A673 (cell line): Measurements from ENCODE around the gene INHBE. TPM values are rescaled to one million over a fixed set of nuclear protein-coding genes. Genes with fewer than 3 reads are reported as not detected.

ENCODE experiments used
- BruUV-seq: library from RNA; stranded (reverse); fragments of 400-500 nt; replicated peaks from 2 replicates; lab custom pipeline; 2021; lab: Mats Ljungman, UMichigan
- CTCF ChIA-PET: fragments of 300-600 bp; sonication (Branson Sonifier 250); formaldehyde crosslinking; loops from one replicate; lab custom pipeline; 2022; ENCODE audit warnings: antibody characterized with exemption; lab: Charles Lee
- POLR2A ChIA-PET: fragments of 300-600 bp; sonication (Branson Sonifier 250); formaldehyde crosslinking; loops from one replicate; lab custom pipeline; 2022; ENCODE audit warnings: antibody characterized with exemption; ENCODE audit not compliant: low non-redundant PET; lab: Charles Lee
- DNase-seq: peaks from one replicate; pipeline ENCODE4 v3.0.0-alpha.2; 2015; ENCODE audit warnings: low spot score
- H3K27ac ChIP-seq: fragments of 200-600 bp; sonication (generic); 2 replicates; pipeline ENCODE4 v1.5.1; 2016; ENCODE audit warnings: mixed run types, low read depth, mild to moderate bottlenecking, mixed read lengths, antibody characterized with exemption, low read length; ENCODE audit not compliant: poor library complexity, severe bottlenecking
- H3K27me3 ChIP-seq: fragments of 200-600 bp; sonication (generic); replicated peaks from 2 replicates; pipeline ENCODE4 v1.6.1; 2017; ENCODE audit warnings: mixed run types, low read depth, mild to moderate bottlenecking, mixed read lengths, antibody characterized with exemption, low read length; ENCODE audit not compliant: insufficient read depth, poor library complexity
- H3K36me3 ChIP-seq: fragments of 200-600 bp; sonication (generic); 2 replicates; pipeline ENCODE4 v1.6.1; 2016; ENCODE audit warnings: mixed run types, mild to moderate bottlenecking, mixed read lengths, antibody characterized with exemption, low read length; ENCODE audit not compliant: insufficient read depth, poor library complexity, severe bottlenecking
- H3K4me1 ChIP-seq: fragments of 200-600 bp; sonication (generic); 2 replicates; pipeline ENCODE4 v1.6.1; 2017; ENCODE audit warnings: mixed run types, mild to moderate bottlenecking, mixed read lengths, antibody characterized with exemption, low read length; ENCODE audit not compliant: insufficient read depth, poor library complexity, severe bottlenecking
- H3K4me3 ChIP-seq: fragments of 200-600 bp; sonication (generic); 2 replicates; pipeline ENCODE4 v1.5.1; 2016; ENCODE audit warnings: low read depth, mixed run types, mild to moderate bottlenecking, mixed read lengths, low read length; ENCODE audit not compliant: poor library complexity, severe bottlenecking
- H3K9me3 ChIP-seq: fragments of 200-600 bp; sonication (generic); 2 replicates; pipeline ENCODE4 v1.6.1; 2016; ENCODE audit warnings: mixed run types, low read depth, mild to moderate bottlenecking, mixed read lengths, antibody characterized with exemption, low read length; ENCODE audit not compliant: poor library complexity, severe bottlenecking
- EZH2 ChIP-seq: fragments of 200-600 bp; sonication (generic); IDR thresholded peaks from 2 replicates; pipeline ENCODE4 v1.6.1; 2017; ENCODE audit warnings: borderline replicate concordance, low read depth, mild to moderate bottlenecking, mixed read lengths, antibody characterized with exemption, low read length; ENCODE audit not compliant: poor library complexity, severe bottlenecking
- intact Hi-C: fragments of 100-400 bp; cut with micrococcal nuclease; formaldehyde crosslinking; loops from one replicate; pipeline ENCODE4 v1.10.0; 2022; ENCODE audit not compliant: unreplicated experiment
- total RNA-seq: library from RNA; stranded (reverse); gene quantifications from 2 replicates; pipeline ENCODE4 v1.2.3, GENCODE V29; 2021
- TF ChIP-seq, protein P1 (sequence below): fragments of 300-800, 200-600 bp; sonication (generic); conservative IDR thresholded peaks from 2 replicates; pipeline ENCODE4 v1.5.1; 2017; ENCODE audit warnings: low read depth, mild to moderate bottlenecking, antibody characterized with exemption, low read length, moderate library complexity, mixed read lengths

INHBE gene
- total RNA-seq, 1 experiment from 2014 or later, result 0.62 TPM

DNA sequence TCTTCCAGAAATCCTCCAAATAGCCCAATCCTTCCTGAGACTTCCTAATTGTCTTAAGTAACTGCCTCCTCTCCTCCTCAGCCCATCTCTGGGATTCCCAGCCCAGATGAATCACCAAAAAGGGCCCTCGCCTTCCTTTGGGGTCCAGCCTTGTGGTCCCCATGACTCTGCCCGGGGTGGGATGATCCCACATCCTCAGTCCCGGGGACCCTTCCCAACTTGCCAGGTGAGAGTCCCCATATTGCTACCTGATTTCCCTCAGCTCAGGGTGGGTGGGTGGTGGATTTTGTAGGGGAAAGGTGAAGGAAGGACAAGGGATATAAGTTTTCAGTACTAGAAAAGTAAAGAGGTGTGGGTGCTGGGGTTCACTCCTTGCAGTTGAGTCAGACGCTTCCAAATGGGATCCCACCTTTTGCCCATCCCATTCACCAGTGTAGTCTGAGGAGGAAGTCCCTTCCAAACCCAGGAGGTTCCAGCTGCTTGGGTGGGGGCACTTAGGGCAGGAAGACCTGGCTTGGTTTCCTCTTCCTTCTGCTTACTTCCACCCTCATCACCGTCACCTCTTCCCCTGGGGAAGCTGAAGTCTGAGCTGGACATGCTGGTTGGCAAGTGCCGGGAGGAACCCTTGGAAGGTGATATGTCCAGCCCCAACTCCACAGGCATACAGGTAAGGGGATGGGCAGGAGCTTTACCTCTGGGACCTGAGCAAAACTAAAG, 10.1 kb downstream of the INHBE start:
- POLR2A ChIA-PET, result no interaction called here
- BruUV-seq, result no TSS peak
- DNase-seq, result no peak
- Histone ChIP-seq H3K4me3 (no peak overlapping the region), H3K27me3 (no peaks in the 10 kb centered on the region), H3K4me1 (peaks cover 13% of the 10 kb centered on the region), H3K36me3 (no peaks in the 10 kb centered on the region), H3K9me3 (no peaks in the 10 kb centered on the region), H3K27ac (no peak overlapping the region)
- intact Hi-C loops, result no loop called here
- TF ChIP-seq EZH2, result no peak
- TF ChIP-seq, protein P1, sequence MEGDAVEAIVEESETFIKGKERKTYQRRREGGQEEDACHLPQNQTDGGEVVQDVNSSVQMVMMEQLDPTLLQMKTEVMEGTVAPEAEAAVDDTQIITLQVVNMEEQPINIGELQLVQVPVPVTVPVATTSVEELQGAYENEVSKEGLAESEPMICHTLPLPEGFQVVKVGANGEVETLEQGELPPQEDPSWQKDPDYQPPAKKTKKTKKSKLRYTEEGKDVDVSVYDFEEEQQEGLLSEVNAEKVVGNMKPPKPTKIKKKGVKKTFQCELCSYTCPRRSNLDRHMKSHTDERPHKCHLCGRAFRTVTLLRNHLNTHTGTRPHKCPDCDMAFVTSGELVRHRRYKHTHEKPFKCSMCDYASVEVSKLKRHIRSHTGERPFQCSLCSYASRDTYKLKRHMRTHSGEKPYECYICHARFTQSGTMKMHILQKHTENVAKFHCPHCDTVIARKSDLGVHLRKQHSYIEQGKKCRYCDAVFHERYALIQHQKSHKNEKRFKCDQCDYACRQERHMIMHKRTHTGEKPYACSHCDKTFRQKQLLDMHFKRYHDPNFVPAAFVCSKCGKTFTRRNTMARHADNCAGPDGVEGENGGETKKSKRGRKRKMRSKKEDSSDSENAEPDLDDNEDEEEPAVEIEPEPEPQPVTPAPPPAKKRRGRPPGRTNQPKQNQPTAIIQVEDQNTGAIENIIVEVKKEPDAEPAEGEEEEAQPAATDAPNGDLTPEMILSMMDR, result no peak
- CTCF ChIA-PET, result no interaction called here

DNA sequence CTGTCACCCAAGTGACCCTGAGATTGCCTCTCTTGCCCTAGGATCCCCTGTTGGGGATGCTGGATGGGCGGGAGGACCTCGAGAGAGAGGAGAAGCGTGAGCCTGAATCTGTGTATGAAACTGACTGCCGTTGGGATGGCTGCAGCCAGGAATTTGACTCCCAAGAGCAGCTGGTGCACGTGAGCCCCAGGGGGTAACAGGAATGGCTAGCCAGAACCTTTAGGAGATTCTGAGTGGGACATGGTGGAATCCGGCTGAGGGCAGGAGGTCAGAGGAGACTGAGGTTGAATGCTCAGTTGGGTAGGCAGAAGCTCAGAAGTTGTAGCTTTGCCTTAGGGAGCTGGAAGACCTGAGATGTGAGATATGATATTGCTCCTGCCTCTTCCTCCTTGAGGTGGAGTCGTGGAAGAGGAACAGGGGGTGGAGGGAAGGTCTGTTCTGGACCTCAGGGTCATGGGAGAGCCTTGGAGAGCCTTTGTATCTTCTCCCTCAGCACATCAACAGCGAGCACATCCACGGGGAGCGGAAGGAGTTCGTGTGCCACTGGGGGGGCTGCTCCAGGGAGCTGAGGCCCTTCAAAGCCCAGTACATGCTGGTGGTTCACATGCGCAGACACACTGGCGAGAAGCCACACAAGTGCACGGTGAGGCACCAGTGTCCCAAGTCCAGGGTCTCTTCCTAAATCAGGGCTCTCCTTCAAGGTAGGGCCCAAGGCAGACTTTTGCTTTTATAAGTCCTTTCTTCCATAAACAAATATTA, 10.8 kb downstream of the INHBE start:
- Histone ChIP-seq H3K4me3 (no peak overlapping the region), H3K36me3 (no peaks in the 10 kb centered on the region), H3K27ac (no peak overlapping the region), H3K9me3 (no peaks in the 10 kb centered on the region), H3K4me1 (peaks cover 10% of the 10 kb centered on the region), H3K27me3 (no peaks in the 10 kb centered on the region)
- CTCF ChIA-PET, result no interaction called here
- DNase-seq, result no peak
- no TSS peak for BruUV-seq
- intact Hi-C loops, result no loop called here
- TF ChIP-seq, protein P1, result no peak
- TF ChIP-seq EZH2, result no peak
- POLR2A ChIA-PET, result interaction anchor here (1.0 kb wide), 1 partner anchor 165 kb away, joined by 3 read pairs; no protein-coding TSS in a partner anchor

DNA sequence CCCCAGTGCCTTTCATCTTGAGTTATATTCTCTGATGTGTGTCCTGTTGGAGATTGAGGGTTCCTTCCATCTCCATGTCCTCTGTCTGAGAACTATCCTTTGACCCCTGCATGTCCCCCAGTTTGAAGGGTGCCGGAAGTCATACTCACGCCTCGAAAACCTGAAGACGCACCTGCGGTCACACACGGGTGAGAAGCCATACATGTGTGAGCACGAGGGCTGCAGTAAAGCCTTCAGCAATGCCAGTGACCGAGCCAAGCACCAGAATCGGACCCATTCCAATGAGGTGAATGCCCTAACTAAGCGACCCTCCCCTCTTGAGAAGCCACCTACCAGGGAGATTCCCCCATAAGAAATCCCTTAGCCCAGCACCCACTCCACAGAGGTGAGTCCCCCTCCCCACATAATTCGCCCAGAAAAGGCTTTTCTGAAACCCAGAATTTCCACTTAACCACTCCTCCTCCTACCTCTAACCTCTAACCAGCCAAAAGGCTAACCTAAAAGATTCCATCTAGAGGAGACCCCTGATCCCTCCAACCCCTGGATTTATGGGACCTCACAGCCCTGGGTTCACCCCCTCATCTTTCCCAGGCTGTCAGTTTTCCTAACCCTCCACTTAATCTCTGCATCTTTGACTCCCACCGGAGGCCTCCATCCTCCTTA, 12.2 kb downstream of the INHBE start:
- no TSS peak for BruUV-seq
- Histone ChIP-seq H3K9me3 (no peaks in the 10 kb centered on the region), H3K4me3 (no peak overlapping the region), H3K27ac (no peak overlapping the region), H3K4me1 (peaks cover 6% of the 10 kb centered on the region), H3K27me3 (no peaks in the 10 kb centered on the region), H3K36me3 (no peaks in the 10 kb centered on the region)
- intact Hi-C loops, result no loop called here
- CTCF ChIA-PET, result no interaction called here
- no peak for DNase-seq
- no peak for TF ChIP-seq EZH2
- POLR2A ChIA-PET, result no interaction called here
